Neural crest cell (in vitro differentiated cells): Measurements from ENCODE around the gene ERGIC3. TPM values are rescaled to one million over a fixed set of nuclear protein-coding genes. Genes with fewer than 3 reads are reported as not detected.

ENCODE experiments used
- DNase-seq: peaks from one replicate; pipeline ENCODE4 v3.0.0; 2021; ENCODE audit warnings: low read depth, mixed read lengths, low spot score
- H3K27ac Mint-ChIP-seq: one replicate; pipeline ENCODE4 v1.8.0; 2021; ENCODE audit warnings: mild to moderate bottlenecking, mixed read lengths; ENCODE audit not compliant: unreplicated experiment
- H3K27me3 Mint-ChIP-seq: 2 replicates; pipeline ENCODE4 v1.8.0; 2021; ENCODE audit warnings: low read depth, mild to moderate bottlenecking, mixed read lengths
- H3K36me3 Mint-ChIP-seq: 2 replicates; pipeline ENCODE4 v1.8.0; 2021; ENCODE audit warnings: low read depth, mild to moderate bottlenecking, mixed read lengths
- H3K4me1 Mint-ChIP-seq: 2 replicates; pipeline ENCODE4 v1.8.0; 2021; ENCODE audit warnings: mixed read lengths
- H3K4me3 Mint-ChIP-seq: one replicate; pipeline ENCODE4 v1.8.0; 2021; ENCODE audit warnings: mild to moderate bottlenecking, mixed read lengths
- H3K9me3 Mint-ChIP-seq: 2 replicates; pipeline ENCODE4 v1.8.0; 2021; ENCODE audit warnings: mixed read lengths
- CTCF ChIP-seq: fragments of 200-600 bp; sonication (generic); conservative IDR thresholded peaks from 2 replicates; pipeline ENCODE4 v1.5.0; 2021; ENCODE audit warnings: antibody characterized with exemption, mild to moderate bottlenecking
- total RNA-seq: library from RNA; stranded (reverse); gene quantifications from 2 replicates; pipeline ENCODE4 v1.2.1, GENCODE V29; 2021

Gene ERGIC3
- total RNA-seq, 1 donor from 2014 or later, result 267 TPM

- DNase-seq, result no peak
- Mint-ChIP-seq H3K27ac (no peak overlapping the region), H3K4me1 (no peaks in the 10 kb centered on the region), H3K27me3 (peaks cover 15% of the 10 kb centered on the region), H3K4me3 (no peak overlapping the region), H3K36me3 (no peaks in the 10 kb centered on the region), H3K9me3 (no peaks in the 10 kb centered on the region)
- TF ChIP-seq CTCF, result no peak
These were observed 50.6 kb downstream of the ERGIC3 start for GRCh38 chr20:35592339-35592974.

- H3K27me3 Mint-ChIP-seq, result peaks cover 45% of the 10 kb centered on the region
- TF ChIP-seq CTCF, result no peak
- H3K4me3 Mint-ChIP-seq, result no peak overlapping the region
- no peaks in the 10 kb centered on the region for H3K36me3 Mint-ChIP-seq
- DNase-seq, result no peak
- H3K4me1 Mint-ChIP-seq, result no peaks in the 10 kb centered on the region
- no peaks in the 10 kb centered on the region for H3K9me3 Mint-ChIP-seq
- no peak overlapping the region for H3K27ac Mint-ChIP-seq
These were observed 53.6 kb downstream of the ERGIC3 start for GRCh38 chr20:35595456-35595855.

GRCh38 chr20:35595901-35596300 is 54.0 kb downstream of the ERGIC3 start:
- Mint-ChIP-seq H3K36me3 (no peaks in the 10 kb centered on the region), H3K4me3 (no peak overlapping the region), H3K27ac (no peak overlapping the region), H3K9me3 (no peaks in the 10 kb centered on the region), H3K27me3 (peaks cover 50% of the 10 kb centered on the region), H3K4me1 (no peaks in the 10 kb centered on the region)
- no peak for TF ChIP-seq CTCF
- no peak for DNase-seq

- H3K4me3 Mint-ChIP-seq, result no peak overlapping the region
These were observed 55.3 kb downstream of the ERGIC3 start for GRCh38 chr20:35597186-35597585.

GRCh38 chr20:35598476-35598875 is 56.6 kb downstream of the ERGIC3 start:
- H3K27ac Mint-ChIP-seq, result no peak overlapping the region
- peaks cover 71% of the 10 kb centered on the region for H3K27me3 Mint-ChIP-seq
- no peak for TF ChIP-seq CTCF
- no peak overlapping the region for H3K4me3 Mint-ChIP-seq
- no peak for DNase-seq
- peaks cover 5% of the 10 kb centered on the region for H3K4me1 Mint-ChIP-seq
- no peaks in the 10 kb centered on the region for H3K9me3 Mint-ChIP-seq
- no peaks in the 10 kb centered on the region for H3K36me3 Mint-ChIP-seq

More at GRCh38 chr20:35597186-35597585, 55.3 kb downstream of the ERGIC3 start:
- H3K4me1 Mint-ChIP-seq, result peaks cover 5% of the 10 kb centered on the region
- H3K36me3 Mint-ChIP-seq, result no peaks in the 10 kb centered on the region
- peaks cover 60% of the 10 kb centered on the region for H3K27me3 Mint-ChIP-seq
- TF ChIP-seq CTCF, result no peak
- H3K27ac Mint-ChIP-seq, result no peak overlapping the region
- no peaks in the 10 kb centered on the region for H3K9me3 Mint-ChIP-seq
- no peak for DNase-seq
